ENCODE data around the gene MYO1H.

GRCh38 chr12:109435428-109436187, 87.9 kb downstream of the MYO1H start:
- no peak for TF ChIP-seq YY1 (IDR thresholded peaks at IDR 0.05; ENCODE audit: insufficient read depth, insufficient read length)
- no peak for TF ChIP-seq ZNF274 (IDR thresholded peaks at IDR 0.05; ENCODE audit: low read depth, low read length)

Data from NT2/D1 (cell line).